GM06990 (cell line): Measurements from ENCODE around the gene RGS7.

Experiments used
- DNase-seq: peaks from one replicate; pipeline ENCODE4 v3.0.0-alpha.2; 2011; ENCODE audit not compliant: insufficient read length; ENCODE audit errors: extremely low read depth
- H3K27me3 ChIP-seq: replicated peaks from 2 replicates; pipeline ENCODE4 v1.6.0; 2011; ENCODE audit warnings: low read length; ENCODE audit not compliant: control insufficient read depth, insufficient read depth
- H3K36me3 ChIP-seq: 2 replicates; pipeline ENCODE4 v1.5.1; 2011; ENCODE audit warnings: low read length; ENCODE audit not compliant: control insufficient read depth, insufficient read depth
- H3K4me3 ChIP-seq: replicated peaks from 2 replicates; pipeline ENCODE4 v1.5.1; 2011; ENCODE audit warnings: low read depth, mild to moderate bottlenecking, control low read depth, low read length
- CTCF ChIP-seq: IDR thresholded peaks from 2 replicates; pipeline ENCODE4 v1.5.1; 2011; ENCODE audit warnings: low read length, control low read depth, mild to moderate bottlenecking, inconsistent platforms; ENCODE audit not compliant: insufficient read depth, poor library complexity, severe bottlenecking

Gene RGS7

GRCh38 chr1:241077386-241078147 lies 279.4 kb downstream of the RGS7 start:
- H3K27me3 ChIP-seq: no peaks in the 10 kb centered on the region
- no peak for DNase-seq
- H3K4me3 ChIP-seq: no peak overlapping the region
- TF ChIP-seq CTCF: no peak
- H3K36me3 ChIP-seq: no peaks in the 10 kb centered on the region

DNA sequence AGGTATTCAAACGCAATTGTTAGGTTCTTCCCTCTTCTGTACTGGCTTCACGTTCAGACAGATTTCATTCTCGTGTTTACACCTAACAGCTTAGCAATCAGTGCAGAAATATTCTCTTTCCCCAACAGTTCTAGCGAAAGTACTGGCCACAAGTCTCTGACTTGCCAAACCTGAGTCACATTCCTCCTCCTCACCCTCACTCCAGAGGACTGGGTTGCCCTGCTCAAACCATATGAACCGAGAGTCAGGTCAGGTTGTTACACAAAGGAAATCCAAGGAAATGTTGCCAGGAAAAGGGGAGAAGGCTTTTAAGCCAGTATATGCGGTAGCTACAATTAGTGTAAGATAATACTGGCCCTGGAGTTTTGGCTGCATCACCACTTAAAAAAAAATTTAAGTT lies 282.5 kb downstream of the RGS7 start:
- no peak overlapping the region for H3K4me3 ChIP-seq
- no peaks in the 10 kb centered on the region for H3K27me3 ChIP-seq
- DNase-seq: no peak
- TF ChIP-seq CTCF: no peak
- H3K36me3 ChIP-seq: no peaks in the 10 kb centered on the region

GRCh38 chr1:241068359-241068758 lies 288.6 kb downstream of the RGS7 start:
- no peaks in the 10 kb centered on the region for H3K27me3 ChIP-seq
- no peak for DNase-seq
- TF ChIP-seq CTCF: no peak
- no peaks in the 10 kb centered on the region for H3K36me3 ChIP-seq
- H3K4me3 ChIP-seq: no peak overlapping the region

- no peak for DNase-seq
- Histone ChIP-seq H3K4me3 (no peak overlapping the region), H3K27me3 (no peaks in the 10 kb centered on the region), H3K36me3 (no peaks in the 10 kb centered on the region)
- TF ChIP-seq CTCF: no peak
Observed at GRCh38 chr1:241063276-241063675, 293.7 kb downstream of the RGS7 start.

- no peak for TF ChIP-seq CTCF
- no peak overlapping the region for H3K4me3 ChIP-seq
- no peak for DNase-seq
- H3K27me3 ChIP-seq: no peaks in the 10 kb centered on the region
- H3K36me3 ChIP-seq: no peaks in the 10 kb centered on the region
Observed at GRCh38 chr1:241061062-241061461, 295.9 kb downstream of the RGS7 start.

- Histone ChIP-seq H3K36me3 (no peaks in the 10 kb centered on the region), H3K4me3 (no peak overlapping the region), H3K27me3 (no peaks in the 10 kb centered on the region)
- no peak for TF ChIP-seq CTCF
- DNase-seq: no peak
Observed at GRCh38 chr1:241048622-241049021, 308.4 kb downstream of the RGS7 start.
